ENCODE measurements around the gene CCPG1.
A peak's percentile ranks its signal among the peaks of the same experiment; 100 is the strongest.

The CCPG1 gene

DNA sequence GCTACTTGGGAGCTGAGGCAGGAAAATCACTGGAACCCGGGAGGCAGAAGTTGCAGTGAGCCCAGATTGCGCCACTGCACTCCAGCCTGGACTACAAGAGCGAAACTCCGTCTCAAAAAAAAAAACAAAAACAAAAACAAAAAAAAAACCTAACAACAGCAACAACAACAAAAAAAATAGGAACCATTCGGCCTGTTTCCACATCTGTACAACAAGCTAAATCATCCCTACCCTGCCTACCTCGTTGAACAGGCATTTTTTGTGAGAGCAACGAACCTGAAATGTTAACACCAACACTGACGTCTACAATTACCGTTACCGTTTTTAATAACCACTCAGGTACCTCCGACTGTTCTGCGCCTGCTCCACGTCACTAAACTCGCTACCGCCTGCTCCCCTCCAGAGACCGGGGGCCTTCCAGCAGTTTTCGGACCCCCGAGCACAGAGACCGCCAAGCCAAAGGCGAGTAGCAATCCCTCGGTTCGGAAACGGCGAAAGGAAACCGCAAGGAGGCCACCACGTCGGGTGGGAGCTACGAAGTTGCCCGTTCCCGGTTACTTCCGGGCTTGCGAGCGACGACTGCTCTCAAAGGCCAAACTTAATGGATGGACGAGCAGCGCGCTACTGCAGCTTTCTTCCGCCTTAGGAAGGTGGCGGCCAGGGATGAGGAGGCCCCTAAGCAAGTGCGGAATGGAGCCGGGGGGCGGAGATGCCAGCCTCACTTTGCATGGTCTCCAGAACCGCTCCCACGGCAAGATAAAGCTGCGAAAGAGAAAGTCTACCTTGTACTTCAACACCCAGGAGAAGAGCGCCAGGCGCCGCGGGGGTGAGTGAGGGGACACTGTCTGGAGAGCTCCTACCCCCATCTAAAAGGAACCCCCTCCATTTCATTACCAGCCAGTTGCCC lies 89.3 kb downstream of the CCPG1 start, which contains the start of the genes PIGB and PIGBOS1:
Gene PIGB, plus strand, starts transcription at position 635 of the 907 bp plus-strand sequence. Its CDS starts 29 bp downstream, at position 664.
Gene PIGBOS1, minus strand, starts transcription at position 536 of the 907 bp plus-strand sequence. CDS start 1,331 bp downstream, outside the sequence.
- DNase-seq (ENCODE audit: low read depth) = peak; percentile 54

Data from T follicular helper cell (primary cell).